Thoracic aorta endothelial cell (primary cell): ENCODE results near the gene FLT1. TPM values are rescaled to one million over a fixed set of nuclear protein-coding genes. Genes with fewer than 3 reads are reported as not detected.

Experiments
- total RNA-seq: library from RNA; depleted of rRNA; stranded (reverse); fragments of >200 nt; gene quantifications from 2 replicates; pipeline ENCODE4 v1.2.3, GENCODE V29; 2012

The FLT1 gene
- 181 and 268 TPM in 2 replicates for total RNA-seq

GRCh38 chr13:28494778-28495537 is at the start of gene FLT1:
TSS of gene FLT1 (minus strand) at chr13:28495128. CDS start at chr13:28494843, 285 bp downstream.

Other genes starting within 250 kb of the FLT1 start
- gene POMP, start 164.0 kb upstream of the FLT1 start, total RNA-seq = 180 and 191 TPM in 2 replicates
- 9.6 and 21.0 TPM in 2 replicates for gene SLC46A3, start 223.8 kb upstream of the FLT1 start, total RNA-seq